ENCODE measurements around the gene NLRP10.

GRCh38 chr11:7974668-7975067 is 9.4 kb upstream of the NLRP10 start:
- no peak for TF ChIP-seq ZFX (IDR thresholded peaks at IDR 0.05)
- TF ChIP-seq CTCF (conservative IDR thresholded peaks at IDR 0.05), result no peak
